Measurements from ENCODE around the gene RASSF8.

RASSF8 gene

GRCh38 chr12:25958428-25959070 lies at the start of gene RASSF8:
Gene RASSF8 (plus strand): TSS chr12:25958682. CDS start chr12:26055344, 96,662 bp downstream.
- DNase-seq: no peak

GRCh38 chr12:25914551-25914950 lies 43.9 kb upstream of the RASSF8 start:
- no peak for DNase-seq

DNA sequence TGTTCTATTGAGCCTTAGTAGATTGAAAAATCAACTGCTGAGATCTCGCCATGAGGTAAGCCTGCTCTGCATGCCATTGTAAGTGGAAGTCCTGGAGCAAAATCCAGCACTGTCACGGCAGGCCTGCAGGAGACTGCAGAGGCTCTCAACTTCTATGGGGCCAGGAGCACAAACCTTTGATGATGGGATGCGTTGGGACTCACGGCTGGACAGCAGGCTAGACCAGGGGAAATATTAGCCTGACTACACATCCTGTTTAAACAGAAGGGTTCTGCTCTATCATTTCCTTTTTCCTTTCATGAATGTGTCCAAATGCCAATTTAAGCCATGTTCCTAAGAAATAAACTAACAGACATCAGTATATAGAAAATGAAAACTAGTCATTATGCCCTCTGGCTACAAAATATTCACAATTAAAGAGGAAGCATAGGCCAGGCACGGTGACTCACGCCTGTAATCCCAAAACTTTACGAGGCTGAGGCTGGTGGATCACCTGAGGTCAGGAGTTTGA lies 33.9 kb upstream of the RASSF8 start:
- no peak for DNase-seq

DNA sequence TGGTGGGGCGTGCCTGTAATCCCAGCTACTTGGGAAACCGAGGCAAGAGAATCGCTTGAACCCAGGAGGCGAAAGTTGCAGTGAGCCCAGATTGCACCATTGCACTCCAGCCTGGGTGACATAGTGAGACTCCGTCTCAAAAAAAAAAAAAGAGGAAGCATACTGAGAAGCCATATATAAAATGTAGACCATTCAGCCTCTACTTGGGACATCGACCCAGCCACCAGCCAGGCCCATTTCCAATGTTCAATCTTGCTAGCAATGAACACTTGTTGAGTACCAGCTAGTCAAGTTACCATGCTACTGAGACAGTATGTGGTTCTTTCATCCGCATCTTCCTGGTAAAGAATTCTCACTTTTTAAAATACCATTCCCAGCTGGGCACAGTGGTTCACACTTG lies 33.4 kb upstream of the RASSF8 start:
- DNase-seq: no peak

DNA sequence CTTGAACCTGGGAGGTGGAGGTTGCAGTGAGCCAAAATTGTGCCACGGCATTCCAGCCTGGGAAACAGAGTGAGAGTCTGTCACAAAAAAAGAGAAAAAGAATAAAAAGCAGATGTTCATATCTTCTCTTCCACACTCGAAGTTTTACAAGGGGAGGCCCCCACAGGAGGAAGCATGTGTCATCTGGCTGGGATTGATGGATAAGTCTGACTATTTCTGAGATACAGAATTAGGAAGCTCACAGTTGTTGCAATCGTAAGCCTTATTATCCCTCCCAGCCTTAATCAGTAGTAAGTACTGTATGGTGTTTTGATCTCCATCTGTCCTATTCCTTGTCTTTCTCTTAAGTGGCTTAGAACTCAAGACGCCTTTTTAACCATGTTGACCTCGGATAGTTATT lies 31.9 kb upstream of the RASSF8 start:
- DNase-seq: no peak

DNA sequence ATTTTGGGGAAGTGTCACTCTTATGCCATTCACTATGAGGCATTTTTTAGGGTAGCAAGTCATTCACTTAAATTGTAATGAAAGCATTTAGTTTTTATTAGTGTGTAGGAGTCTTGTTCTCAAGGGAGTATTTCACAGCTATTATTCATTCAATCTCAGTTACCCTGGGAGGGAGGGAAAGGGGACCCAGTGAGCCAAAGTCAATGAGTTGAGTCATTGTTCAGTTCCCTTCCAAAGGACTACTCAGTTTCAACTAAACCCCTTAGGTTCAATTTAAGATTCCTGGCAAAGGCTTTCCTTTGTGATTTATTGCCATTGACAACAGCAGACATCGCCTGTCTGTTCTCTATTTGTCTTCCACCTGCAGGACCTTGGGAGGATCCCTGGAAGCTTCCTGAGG lies 29.3 kb upstream of the RASSF8 start:
- DNase-seq: no peak

DNA sequence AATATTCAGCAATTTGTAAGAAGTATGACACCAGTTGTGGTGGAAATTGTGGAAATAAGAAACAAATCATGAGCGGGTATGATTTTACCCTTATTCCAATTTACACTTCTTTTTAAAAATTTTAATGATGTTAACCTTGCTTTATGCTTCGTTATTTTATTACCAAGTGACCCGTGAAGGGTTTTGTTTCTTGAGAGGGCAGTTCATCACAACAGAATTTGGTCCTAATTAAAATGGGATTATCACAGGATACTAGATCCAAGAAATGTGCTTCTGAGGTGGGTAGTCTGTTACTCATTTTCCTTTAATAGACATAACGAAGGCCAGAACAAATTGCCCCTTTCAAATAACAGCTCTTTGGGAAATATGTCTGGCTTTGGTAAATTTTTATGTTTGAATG lies 25.5 kb upstream of the RASSF8 start:
- DNase-seq: no peak

- DNase-seq: no peak
Observed at GRCh38 chr12:25934456-25934855, 24.0 kb upstream of the RASSF8 start.

- DNase-seq: no peak
Observed at GRCh38 chr12:25935355-25936144, 22.9 kb upstream of the RASSF8 start.

DNA sequence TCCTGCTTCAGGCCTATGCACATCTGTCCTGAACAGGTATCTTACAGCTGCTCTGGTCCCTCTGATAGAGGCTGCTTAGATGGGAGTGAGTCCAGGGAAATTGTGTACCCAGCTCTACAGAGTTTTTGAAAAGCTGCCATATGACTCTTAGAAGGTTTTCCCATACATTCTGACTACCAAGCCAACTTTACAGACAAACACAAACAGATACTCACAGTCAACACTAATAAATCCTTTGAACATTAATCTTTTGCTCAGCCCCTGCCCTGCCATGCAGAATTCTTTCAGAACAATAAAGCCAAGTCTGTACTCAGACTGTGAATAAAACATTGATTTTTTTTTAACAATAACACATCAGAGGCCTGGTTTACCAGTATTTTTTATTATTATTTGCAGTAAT lies 21.4 kb upstream of the RASSF8 start:
- DNase-seq: no peak

GRCh38 chr12:25938581-25938980 lies 19.9 kb upstream of the RASSF8 start:
- no peak for DNase-seq

GRCh38 chr12:25939606-25940005 lies 18.9 kb upstream of the RASSF8 start:
- DNase-seq: no peak

DNA sequence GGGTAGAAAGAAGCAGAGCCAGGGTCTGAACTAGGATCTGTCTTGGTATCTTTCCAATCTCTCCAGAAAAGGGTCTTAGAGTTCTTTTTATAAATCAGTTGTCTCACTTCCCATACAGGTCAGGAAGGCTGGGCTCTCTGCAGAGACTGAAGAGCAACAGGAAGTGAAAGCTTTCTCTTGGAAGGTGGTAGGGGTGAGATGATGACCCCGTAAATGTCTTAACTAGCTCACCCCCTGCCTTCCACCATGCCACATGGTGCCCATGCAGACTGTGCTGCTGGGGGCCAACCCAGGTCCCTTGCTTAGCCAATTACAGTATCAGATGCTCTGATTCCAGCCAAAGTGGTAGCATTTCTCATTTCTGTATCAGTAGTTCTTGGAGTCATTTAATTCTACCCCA lies 17.6 kb upstream of the RASSF8 start:
- DNase-seq: no peak

- no peak for DNase-seq
Observed at GRCh38 chr12:25942709-25943108, 15.8 kb upstream of the RASSF8 start.

GRCh38 chr12:25943940-25944339 lies 14.5 kb upstream of the RASSF8 start:
- DNase-seq: no peak

GRCh38 chr12:25949343-25949742 lies 9.1 kb upstream of the RASSF8 start:
- DNase-seq: no peak

GRCh38 chr12:25950329-25951115 lies 8.0 kb upstream of the RASSF8 start:
- DNase-seq: no peak

- DNase-seq: no peak
Observed at GRCh38 chr12:25957793-25958427, 572 bp upstream of the RASSF8 start.

GRCh38 chr12:25959071-25959961 lies 834 bp downstream of the RASSF8 start:
- no peak for DNase-seq

GRCh38 chr12:25960143-25960542 lies 1.7 kb downstream of the RASSF8 start:
- no peak for DNase-seq

- no peak for DNase-seq
Observed at GRCh38 chr12:25960961-25961360, 2.5 kb downstream of the RASSF8 start.

- DNase-seq: no peak
Observed at GRCh38 chr12:25962932-25963525, 4.5 kb downstream of the RASSF8 start.

All from DMS79 treated with DMSO at 0.1 percent for 48 hours (cell line).